ENCODE measurements around the gene VWA1.
"Not testable (repeated sequence)": the region's sequence is repeated elsewhere in the genome, so short reads cannot be mapped to it uniquely, and the experiment has no call there.

VWA1 gene

DNA sequence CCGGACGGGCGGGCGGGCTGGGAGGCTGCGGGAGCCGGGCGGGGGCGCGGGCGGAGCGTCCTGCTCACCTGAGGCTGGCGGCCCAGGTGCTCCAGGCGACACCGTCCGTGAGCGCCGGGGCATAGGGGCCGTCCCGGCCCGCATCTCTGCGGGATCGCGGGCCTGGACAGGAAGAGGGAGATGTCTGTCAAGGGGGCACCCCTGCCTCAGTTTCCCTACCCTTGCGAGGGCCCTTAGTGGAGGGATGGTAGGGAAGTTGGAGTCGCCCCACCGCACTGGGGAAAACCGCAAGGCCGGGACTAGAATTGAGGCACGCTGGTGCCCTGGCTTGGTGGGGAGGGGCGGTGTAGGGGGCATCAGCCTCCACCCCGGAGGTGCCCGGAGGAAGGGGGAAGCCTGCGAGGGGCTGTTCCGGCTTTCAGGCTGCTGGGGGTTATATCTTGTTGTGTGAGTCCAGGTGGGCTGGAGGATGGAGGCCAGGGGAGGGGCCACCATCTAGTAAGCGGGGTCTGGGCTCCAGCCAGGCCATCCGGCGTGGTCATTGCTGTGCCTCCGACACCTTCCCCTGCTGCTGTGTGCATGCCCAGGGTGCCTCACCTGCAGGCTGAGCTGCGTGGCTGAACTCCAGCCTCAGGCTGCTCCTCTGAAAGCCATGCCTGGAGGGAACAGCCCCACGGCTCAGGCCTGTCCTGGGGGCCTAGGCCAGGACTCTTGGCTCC, 580 bp downstream of the VWA1 start:
- no peak for DNase-seq (ENCODE audit: low spot score)

DNA sequence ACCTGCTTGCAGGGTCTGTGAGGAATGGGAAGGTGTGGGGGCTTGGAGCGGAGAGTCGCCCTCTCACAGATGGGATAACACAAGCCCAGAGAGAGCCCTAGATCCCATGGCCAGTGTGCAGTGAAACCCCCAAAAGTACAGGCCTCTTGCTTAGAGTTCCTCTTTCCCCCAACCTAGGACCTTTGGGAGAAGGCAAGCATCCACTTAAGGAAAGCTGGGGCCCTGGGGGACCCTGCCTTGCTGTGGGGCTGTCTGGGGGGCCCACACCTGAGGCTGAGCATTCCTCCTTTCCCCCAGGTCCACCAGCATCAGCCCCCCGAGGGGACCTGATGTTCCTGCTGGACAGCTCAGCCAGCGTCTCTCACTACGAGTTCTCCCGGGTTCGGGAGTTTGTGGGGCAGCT, 1.1 kb downstream of the VWA1 start:
- DNase-seq (ENCODE audit: low spot score), result no peak

DNA sequence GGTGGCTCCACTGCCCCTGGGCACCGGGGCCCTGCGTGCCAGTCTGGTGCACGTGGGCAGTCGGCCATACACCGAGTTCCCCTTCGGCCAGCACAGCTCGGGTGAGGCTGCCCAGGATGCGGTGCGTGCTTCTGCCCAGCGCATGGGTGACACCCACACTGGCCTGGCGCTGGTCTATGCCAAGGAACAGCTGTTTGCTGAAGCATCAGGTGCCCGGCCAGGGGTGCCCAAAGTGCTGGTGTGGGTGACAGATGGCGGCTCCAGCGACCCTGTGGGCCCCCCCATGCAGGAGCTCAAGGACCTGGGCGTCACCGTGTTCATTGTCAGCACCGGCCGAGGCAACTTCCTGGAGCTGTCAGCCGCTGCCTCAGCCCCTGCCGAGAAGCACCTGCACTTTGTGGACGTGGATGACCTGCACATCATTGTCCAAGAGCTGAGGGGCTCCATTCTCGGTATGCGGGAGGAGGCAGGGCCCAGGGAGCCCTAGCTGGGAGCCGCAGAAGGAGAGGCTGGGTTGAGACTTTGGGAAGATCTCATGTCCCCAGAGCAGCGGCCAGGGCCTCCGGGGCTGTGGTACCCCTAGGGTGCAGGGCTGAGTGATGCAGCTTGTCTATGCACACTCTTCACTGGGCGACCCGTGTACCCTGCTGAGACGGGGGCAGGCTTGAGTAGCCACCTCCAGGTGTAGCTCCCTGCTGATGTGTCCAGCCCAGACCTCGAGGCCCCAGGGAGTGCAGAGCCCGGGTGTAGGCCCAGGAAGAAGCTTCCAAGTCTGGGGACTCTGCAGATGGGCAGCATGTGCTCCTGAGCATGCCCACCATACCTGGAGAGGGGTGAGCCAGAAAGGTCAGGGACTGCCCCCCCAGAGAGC, 1.8 kb downstream of the VWA1 start:
- DNase-seq (ENCODE audit: low spot score), result no peak

- no peak for DNase-seq (ENCODE audit: low spot score)
Measured at GRCh38 chr1:1437904-1438376, 2.5 kb downstream of the VWA1 start.

DNA sequence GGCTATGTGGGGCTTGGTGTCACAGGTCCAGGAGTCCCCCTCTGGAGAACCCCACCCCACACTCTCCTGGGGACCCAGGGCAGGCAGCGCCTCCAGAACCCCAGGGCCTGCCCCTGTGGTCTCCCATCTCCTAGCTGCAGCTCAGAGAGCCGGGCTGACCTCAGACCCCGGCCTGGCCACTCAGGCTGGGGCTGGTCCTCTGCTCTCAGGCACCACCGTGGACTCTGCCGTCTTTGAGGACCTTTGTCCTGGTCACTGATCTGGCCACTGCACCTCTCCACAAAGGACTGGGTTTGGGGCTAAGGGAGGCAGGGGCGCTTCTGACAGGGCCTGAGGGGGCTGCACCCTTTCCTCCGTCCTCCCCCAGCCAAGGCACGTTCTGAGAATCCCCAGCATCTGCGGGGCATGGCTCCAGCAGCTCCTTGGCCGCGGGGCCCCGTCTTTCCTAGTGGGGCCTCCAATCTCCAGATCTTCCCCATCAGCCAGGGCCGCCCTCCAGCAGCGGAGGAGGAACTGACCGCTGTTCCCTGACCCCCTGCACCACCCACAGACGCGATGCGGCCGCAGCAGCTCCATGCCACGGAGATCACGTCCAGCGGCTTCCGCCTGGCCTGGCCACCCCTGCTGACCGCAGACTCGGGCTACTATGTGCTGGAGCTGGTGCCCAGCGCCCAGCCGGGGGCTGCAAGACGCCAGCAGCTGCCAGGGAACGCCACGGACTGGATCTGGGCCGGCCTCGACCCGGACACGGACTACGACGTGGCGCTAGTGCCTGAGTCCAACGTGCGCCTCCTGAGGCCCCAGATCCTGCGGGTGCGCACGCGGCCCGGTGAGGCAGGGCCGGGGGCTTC, 3.3 kb downstream of the VWA1 start:
- no peak for DNase-seq (ENCODE audit: low spot score)

- no peak for DNase-seq (ENCODE audit: low spot score)
Measured at GRCh38 chr1:1439546-1440261, 4.2 kb downstream of the VWA1 start.

DNA sequence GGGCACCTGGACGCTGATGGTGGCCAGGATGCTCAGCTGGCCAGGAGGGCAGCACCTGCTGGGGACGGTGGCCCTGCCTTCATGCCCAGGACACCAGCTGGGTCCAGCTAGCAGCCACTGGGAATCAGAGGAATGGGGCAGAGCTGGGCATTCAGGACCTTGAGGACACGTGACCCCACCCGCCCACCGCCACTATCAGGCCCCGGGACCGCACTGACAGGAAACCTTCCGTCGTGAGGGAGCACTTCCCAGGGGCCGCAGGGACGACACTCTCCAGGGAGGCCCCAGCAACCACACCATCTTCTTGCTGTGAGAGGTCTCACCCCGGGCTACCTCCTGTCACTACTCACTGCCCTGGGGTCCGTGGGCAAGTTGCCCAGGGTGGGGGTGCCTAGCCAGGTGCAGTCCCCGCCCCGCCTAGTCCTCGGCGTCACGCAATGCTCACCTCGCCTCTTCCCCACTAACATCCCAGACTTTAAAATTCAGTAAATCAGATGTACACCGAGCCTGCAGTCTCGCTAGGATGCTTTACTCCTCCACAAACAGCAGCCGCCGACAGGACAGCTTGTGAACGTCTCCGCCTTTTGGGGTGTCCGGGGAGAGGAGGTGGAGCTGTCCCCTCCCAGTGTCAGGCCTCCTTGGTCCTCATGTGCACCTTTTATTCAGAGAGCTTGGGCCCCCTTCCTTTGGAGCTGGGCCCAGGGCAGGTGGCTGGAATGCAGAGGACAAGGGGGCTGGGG, 4.9 kb downstream of the VWA1 start:
- no peak for DNase-seq (ENCODE audit: low spot score)

DNA sequence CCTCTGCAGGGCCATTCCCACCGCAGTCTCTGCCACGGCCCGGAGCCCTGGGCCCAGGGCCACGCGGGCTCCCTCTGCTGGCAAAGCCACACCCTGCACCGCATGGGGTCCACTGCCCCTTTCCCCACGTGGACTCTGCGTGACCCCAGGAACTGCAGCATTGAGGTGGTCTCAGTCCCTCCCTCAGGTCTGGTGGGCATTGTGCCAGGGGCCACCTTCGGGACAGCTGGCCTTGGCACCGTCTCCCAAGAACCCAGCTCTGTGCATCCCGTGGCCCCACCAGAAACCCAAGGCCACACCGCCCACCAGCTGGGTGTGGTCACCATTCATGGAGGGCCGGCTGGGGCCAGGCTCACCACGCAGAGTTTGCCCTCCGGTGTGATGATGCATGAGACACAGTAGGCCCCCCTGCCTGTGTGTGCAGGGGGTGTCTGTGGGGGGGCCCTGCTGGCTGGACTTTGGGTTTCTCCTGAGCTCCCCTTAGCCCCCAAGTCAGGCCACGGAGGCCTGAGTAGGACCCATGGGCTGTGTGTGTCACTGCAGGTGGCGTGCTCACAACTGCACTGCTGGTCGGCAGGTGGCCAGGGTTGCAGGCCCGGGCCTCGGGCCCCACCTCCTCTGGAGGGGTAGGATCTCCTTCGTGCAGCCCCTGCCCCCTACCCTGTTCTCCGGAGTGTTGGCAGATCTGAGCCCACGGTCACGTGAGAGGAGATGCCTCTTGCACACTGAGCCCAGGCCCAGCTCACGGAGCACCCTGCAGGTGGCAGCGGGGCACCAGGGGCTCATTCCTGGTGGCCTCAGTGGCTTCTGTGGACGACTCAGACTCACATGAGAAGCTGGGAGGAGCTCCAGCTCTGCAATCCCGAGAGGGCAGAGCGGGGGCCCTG, 5.8 kb downstream of the VWA1 start:
- no peak for DNase-seq (ENCODE audit: low spot score)

DNA sequence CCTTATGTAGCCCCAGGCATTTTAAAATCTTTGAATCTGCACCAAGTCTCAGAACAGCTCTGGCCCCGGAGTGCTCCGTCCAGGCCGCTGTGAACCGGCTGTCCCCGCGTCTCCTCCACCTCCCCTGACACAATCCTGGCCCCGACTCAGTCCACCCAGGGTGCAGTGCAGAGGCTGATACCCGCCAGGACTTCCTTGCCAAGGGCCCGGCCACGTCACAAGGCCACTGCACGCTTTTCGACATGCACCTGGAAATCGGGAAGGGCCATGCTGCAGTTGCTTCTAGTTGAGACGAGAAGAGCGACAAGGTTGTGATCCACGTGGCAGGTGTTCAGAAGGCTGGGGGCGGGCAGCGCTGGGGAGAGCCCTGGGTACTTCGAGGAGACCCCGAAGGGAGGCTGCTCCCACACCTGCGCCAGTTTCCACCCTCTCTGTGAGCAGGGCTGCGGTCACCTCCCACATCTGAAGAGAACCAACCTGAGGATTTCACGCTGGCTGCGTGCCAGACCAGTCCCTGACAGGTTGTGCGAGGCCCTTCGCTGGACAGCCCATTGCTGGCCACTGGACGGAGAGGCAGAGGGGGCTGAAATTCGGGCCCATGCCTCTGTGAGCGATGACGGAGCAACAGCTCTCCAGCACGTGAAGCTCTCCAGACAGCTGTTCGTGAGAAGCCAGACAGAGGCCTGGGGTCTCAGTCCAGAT, 6.7 kb downstream of the VWA1 start:
- no peak for DNase-seq (ENCODE audit: low spot score)

GRCh38 chr1:1446631-1447030, 11.1 kb downstream of the VWA1 start:
- not testable (repeated sequence) for DNase-seq (ENCODE audit: low spot score)

GRCh38 chr1:1449099-1449739, 13.7 kb downstream of the VWA1 start, which contains the start of gene ATAD3C:
Gene ATAD3C (plus strand): TSS chr1:1449689. CDS start chr1:1450684, 995 bp downstream.
- DNase-seq (ENCODE audit: low spot score), result no peak

DNA sequence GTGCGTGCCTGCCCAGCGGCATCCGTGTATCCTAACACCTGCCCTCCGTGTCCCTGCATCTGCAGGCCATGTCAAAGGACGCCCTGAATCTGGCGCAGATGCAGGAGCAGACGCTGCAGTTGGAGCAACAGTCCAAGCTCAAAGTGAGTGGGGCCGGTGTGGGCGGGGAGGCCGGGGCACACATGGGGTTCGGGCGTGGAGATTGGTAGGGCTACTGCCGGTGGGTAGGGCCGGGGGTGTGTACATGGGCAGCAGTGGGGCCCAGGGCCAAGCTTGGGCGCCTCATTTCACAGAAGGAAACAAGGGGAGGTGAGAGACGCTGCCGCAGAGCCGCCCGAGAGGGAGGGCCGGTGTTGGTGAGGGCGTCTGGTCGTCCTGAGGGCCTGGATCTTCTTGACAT, 15.1 kb downstream of the VWA1 start:
- DNase-seq (ENCODE audit: low spot score), result not testable (repeated sequence)

GRCh38 chr1:1451696-1452364, 16.3 kb downstream of the VWA1 start:
- DNase-seq (ENCODE audit: low spot score), result no peak

DNA sequence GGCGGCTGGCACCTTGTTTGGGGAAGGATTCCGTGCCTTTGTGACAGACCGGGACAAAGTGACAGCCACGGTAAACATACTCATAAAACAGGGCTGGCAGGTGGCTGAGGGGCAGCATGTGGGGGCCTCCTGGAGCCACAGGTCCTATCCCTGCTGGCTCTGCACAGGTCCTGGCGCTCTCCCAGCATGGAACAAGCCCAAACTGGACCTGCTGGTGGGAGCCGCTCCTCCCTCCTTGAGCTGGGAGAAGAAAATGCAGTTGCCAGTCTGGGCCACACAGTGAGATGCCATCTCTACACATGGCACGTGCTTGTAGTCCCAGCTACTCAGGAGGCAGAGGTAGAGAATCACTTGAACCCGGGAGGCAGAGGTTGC, 16.9 kb downstream of the VWA1 start:
- DNase-seq (ENCODE audit: low spot score), result not testable (repeated sequence)

DNA sequence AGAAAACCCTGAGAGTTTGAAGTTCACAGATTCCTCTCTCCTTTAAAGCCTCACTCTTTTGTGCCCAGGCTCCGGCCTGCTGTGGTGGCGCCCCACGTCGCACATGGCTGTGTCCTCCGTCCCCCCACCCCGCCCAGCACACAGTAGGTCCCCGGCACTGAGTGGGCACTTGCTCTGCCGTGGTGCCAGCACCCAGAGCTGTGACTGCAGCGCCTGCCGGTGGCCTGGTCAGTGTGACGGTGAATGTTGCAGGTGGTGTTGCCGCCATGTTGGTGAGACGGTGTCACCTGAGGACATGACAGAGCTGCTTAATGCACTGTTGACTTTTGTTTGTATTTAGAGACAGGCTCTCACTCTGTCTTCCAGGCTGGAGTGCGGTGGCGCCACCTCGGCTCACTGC, 17.4 kb downstream of the VWA1 start:
- no peak for DNase-seq (ENCODE audit: low spot score)

- not testable (repeated sequence) for DNase-seq (ENCODE audit: low spot score)
Measured at GRCh38 chr1:1454286-1455056, 19.0 kb downstream of the VWA1 start.

DNA sequence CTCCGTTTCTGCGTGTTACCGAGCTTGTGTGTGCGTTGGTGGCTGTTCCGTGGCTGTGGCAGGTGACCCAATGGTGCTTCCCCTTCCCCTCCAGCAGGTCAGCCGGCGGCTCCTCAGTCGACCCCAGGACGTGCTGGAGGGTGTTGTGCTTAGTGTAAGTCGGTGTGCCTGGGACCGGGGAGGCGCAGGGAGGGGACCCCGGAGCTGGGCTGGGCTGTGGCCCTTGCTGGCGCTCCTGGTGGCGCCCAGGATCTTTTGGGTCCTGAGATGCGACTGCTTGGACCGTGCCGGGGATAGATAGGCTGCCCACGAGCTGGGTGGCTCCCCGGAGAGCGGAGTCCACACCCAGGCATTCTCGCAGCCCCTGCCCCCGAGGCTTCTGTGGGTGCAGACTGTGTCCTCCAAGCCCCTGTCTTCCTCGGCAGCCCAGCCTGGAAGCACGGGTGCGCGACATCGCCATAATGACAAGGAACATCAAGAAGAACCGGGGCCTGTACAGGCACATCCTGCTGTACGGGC, 19.9 kb downstream of the VWA1 start:
- DNase-seq (ENCODE audit: low spot score), result no peak
